GM21360 (cell line): ENCODE data around the gene RIMBP2.

Experiments
- ATAC-seq: cut with Tn5 transposase; IDR thresholded peaks from one replicate; pipeline ENCODE4 v1.9.1; 2021; ENCODE audit warnings: mild to moderate bottlenecking, moderate library complexity; ENCODE audit not compliant: unreplicated experiment

The RIMBP2 gene

DNA sequence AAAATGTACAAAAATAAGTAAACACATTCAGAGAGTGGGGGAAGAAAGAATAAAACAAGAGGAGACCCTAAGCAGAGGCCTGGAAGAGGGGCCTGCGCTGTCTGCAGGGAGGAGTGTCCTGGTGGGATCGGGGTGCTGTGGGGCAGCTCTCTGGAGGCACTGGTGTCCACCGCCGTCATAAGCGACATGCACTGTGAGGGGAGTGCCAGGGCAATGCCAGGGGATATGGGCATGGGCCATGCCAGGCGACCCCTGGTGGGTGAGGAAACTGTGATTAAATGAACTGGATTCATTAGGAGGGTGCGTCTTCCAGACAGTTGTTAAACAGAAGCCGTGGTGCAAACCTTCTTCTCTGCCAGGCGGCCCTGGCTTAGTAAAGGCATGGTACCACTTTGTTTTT is 261.8 kb downstream of the RIMBP2 start:
- ATAC-seq = no peak

DNA sequence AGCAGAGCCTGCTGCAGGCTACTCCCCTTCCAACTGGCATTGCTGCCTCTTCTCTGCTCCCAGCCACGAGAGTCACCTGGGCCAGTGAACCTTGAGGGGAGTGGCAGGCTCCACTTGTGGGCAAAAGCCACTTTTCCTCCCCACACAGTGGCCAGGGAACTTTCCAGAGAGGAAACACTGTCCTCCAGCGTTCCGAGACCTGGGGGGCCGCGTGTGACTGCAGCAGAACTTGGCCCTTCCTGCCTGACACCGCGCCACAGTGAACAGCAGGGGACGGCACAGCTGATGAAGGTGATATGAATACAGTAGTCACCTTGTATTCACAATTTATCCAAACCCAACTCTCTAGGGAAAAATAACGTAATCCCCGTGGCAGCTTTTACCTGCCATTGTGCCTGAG is 263.6 kb downstream of the RIMBP2 start:
- no peak for ATAC-seq

DNA sequence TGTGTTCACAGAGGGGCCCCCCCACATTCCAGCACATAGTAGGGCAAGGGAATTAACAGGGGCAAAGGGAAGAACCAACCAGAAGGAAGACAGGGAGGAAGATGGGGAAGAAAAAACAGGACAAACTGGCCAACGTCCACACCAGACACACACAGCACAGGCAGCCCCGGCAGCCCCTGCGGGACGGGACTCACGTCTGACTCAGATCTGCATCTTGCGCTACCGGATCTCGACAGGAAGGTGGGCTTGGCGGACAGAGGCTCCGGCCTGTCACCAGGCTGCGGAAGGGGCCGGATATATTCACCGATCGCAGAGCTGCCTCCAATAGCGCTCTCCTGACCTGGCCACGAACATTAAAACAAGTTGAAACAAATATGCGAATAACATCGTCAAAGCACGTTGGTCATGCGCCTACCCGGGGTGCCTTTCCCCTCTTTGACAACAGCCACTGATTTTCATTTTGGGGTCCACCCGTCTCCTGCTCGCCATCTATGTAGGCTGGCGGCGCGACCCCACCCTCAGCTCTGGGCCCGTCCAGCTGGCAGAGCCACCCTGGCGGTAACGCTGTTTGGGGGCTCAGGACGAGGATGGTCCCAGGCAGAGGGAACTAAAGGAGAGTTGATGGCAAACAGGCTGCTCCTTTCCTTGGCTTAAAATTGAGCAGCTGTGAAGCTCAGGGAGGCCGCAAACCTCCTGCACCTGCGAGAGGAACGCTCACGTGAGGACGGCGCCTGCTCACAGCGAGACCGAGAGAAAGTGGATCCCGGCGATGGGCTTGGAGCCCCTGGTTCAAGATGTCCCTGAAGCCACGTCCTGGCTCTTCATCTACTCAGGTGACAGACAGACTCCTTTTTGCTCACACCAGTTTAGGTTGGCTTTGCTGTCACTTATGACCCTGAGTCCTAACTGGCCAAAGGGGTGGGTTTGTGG is 264.8 kb downstream of the RIMBP2 start:
- no peak for ATAC-seq

GRCh38 chr12:130449291-130449690 is 266.8 kb downstream of the RIMBP2 start:
- ATAC-seq = no peak

DNA sequence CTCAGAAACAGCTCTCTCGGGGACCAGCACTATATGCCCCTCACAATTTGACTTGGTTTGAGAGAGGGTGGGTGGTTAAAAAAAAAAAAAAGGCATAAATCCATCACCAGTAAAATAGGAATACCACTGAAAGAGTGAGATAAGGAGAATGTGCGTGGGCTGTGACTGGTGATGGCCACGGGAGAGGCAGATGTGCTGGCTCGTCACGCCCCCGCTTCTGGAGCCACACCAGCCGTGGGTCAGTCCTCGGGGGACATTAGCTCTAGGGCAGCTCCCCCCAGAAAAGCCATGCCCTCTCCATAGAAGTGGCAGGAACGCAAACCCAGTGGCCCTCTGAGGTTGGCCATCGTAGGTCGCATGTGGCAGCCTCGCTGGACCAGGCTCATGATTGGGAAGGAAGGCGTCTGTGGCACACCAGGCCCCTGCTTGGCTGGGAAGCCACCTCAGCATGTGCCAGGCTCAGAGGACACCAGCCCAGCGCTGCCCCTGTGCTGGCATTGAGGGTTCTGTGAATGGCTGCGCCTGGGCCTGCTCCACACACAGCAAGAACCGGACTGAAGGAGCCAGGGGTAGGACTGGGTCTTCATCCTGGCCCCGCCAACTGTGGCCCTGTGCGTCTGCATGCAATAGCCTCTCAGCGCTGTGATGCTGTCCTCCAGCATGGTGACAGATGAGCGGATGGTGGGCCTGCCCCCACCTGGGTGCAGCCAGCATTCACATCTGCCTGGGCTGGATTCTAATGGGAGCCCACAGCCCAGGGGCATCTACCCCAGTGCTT is 267.9 kb downstream of the RIMBP2 start:
- ATAC-seq = no peak

GRCh38 chr12:130447655-130447965 is 268.5 kb downstream of the RIMBP2 start:
- no peak for ATAC-seq

- no peak for ATAC-seq
These were observed 269.0 kb downstream of the RIMBP2 start for GRCh38 chr12:130446846-130447654.

GRCh38 chr12:130444986-130445385 is 271.1 kb downstream of the RIMBP2 start:
- no peak for ATAC-seq

GRCh38 chr12:130444061-130444460 is 272.0 kb downstream of the RIMBP2 start:
- ATAC-seq = no peak

GRCh38 chr12:130441771-130442760 is 274.0 kb downstream of the RIMBP2 start:
- no peak for ATAC-seq

DNA sequence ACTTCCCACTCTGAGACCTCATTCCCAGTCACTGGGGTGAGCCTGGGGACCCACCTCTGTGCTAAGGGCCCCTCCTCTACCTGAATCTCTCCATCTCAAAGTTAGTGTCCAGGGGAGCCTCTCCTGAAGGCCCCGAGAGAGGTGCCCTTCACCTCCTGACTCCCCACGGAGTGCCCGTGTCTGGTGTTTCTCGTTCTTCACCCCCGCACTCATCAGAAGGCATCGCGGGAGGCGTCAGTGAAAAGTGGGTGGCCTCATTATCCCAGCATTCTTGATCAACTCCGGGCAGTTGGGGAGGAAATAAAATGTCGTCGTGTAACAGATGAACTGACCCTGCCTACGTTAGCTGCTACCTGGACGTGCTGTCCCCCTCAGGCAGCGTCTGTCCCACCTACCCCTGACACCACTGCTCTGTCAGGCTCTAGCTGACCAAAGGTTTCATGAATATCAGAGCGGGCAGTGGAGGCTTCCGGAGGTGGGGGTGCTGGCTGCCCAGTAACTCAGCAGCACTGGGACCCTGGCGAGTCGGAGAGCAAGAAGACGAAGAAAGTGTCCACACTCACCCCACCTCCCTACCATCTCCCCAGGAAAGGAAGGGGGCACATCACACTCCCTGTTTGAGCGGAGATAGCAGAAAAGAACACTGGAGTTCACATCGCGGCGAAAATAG is 275.6 kb downstream of the RIMBP2 start:
- no peak for ATAC-seq

DNA sequence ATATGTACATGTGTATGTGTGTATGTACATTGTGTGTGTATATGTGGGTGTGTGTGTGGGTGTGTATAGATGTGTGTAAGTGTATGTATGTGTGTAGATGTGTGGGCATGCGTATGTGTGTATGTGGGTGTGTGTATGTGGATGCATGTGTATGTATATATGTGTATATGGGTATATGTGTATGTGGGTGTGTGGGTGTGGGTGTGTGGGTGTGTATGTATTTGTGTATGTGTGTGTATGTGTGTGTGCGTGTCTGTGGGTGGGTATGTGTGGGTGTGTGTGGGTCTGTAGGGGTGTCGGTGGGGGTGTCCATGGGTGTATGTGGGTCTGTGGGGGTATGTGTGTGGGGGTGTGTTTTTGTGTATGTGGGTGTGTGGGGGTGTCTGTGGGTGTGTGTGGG is 276.8 kb downstream of the RIMBP2 start:
- no peak for ATAC-seq

- no peak for ATAC-seq
These were observed 277.4 kb downstream of the RIMBP2 start for GRCh38 chr12:130438711-130439110.

DNA sequence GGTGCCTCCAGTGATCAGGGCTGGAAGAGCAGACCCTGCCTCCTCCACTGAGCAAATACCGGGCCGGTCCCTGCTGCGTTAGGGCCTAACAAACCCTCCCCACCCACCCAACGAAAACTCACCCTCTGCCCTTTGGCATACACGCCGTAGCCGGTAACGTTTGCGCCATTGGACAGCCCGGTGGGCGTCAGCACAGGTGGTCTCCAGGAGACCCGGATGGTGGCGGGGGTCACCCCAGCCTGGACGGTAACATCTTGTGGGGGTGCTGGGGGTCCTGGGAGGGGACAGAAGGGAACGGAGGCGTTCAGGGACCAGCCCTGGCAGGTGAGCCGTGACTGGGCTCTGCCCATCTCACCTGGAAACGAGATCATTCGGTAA is 277.9 kb downstream of the RIMBP2 start:
- no peak for ATAC-seq

- ATAC-seq = no peak
These were observed 278.4 kb downstream of the RIMBP2 start for GRCh38 chr12:130437555-130438242.

GRCh38 chr12:130436741-130437501 is 279.2 kb downstream of the RIMBP2 start:
- no peak for ATAC-seq

DNA sequence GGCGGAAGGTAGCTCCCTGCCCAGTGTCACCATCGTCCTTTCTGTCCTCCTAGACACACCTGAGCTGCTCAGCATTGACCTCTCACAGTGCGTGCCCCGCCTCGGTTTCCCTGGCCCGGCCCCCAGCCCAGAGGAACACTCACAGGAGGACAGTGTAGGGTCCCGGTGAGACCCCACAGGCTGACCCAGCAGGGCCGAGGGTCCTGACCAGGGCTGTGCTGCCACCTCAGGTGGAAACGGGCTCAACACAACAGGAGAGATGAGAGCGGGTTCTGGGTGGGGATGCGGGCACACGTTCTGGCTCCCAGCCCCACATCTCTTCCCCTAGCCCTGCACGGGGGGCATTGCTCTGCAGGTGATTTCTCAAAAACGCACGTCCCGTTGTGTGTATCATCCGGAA is 280.3 kb downstream of the RIMBP2 start:
- no peak for ATAC-seq

GRCh38 chr12:130435331-130435730 is 280.8 kb downstream of the RIMBP2 start:
- no peak for ATAC-seq
